OCI-LY7 (cell line): ENCODE measurements around the gene KAT6B. TPM values are rescaled to one million over a fixed set of nuclear protein-coding genes. Genes with fewer than 3 reads are reported as not detected.

Experiments
- BruUV-seq: library from RNA; stranded (reverse); fragments of 400-500 nt; replicated peaks from 2 replicates; lab custom pipeline; 2021; lab: Mats Ljungman, UMichigan
- CTCF ChIA-PET: fragments of 300-600 bp; sonication (Branson Sonifier 250); formaldehyde crosslinking; loops from one replicate; lab custom pipeline; 2022; ENCODE audit warnings: antibody characterized with exemption; ENCODE audit not compliant: unreplicated experiment; lab: Charles Lee
- POLR2A ChIA-PET: fragments of 300-600 bp; sonication (Branson Sonifier 250); formaldehyde crosslinking; loops from one replicate; lab custom pipeline; 2022; ENCODE audit warnings: antibody characterized with exemption; lab: Charles Lee
- DNase-seq: peaks from one replicate; pipeline ENCODE4 v3.0.0-alpha.2; 2015; ENCODE audit warnings: low spot score
- H2AFZ ChIP-seq: fragments of 200-600 bp; sonication (generic), shearing (Covaris generic); 2 replicates; pipeline ENCODE4 v1.6.1; 2014; ENCODE audit warnings: mild to moderate bottlenecking, antibody characterized with exemption, low read length, moderate library complexity
- H3K27ac ChIP-seq: fragments of 200-600 bp; sonication (generic); 2 replicates; pipeline ENCODE4 v1.5.1; 2014; ENCODE audit warnings: mixed run types, low read depth, mild to moderate bottlenecking, moderate library complexity, low read length, inconsistent platforms; ENCODE audit not compliant: poor library complexity, severe bottlenecking
- H3K36me3 ChIP-seq: fragments of 200-600 bp; sonication (generic); 2 replicates; pipeline ENCODE4 v1.6.1; 2014; ENCODE audit warnings: mild to moderate bottlenecking, antibody characterized with exemption, low read length, moderate library complexity, mixed read lengths; ENCODE audit not compliant: insufficient read depth
- H3K4me1 ChIP-seq: fragments of 200-600 bp; sonication (generic); 2 replicates; pipeline ENCODE4 v1.5.1; 2014; ENCODE audit warnings: mild to moderate bottlenecking, low read length; ENCODE audit not compliant: insufficient read depth, poor library complexity, severe bottlenecking
- H3K4me2 ChIP-seq: fragments of 200-600 bp; sonication (generic); 2 replicates; pipeline ENCODE4 v1.6.1; 2014; ENCODE audit warnings: mild to moderate bottlenecking, low read length
- H3K4me3 ChIP-seq: fragments of 200-600 bp; sonication (generic); 2 replicates; pipeline ENCODE4 v1.5.1; 2014; ENCODE audit warnings: mild to moderate bottlenecking, low read depth, low read length; ENCODE audit not compliant: poor library complexity, severe bottlenecking
- H3K79me2 ChIP-seq: fragments of 200-600 bp; sonication (generic); 2 replicates; pipeline ENCODE4 v1.6.1; 2016; ENCODE audit warnings: low read depth, mild to moderate bottlenecking, low read length, moderate library complexity, mixed read lengths; ENCODE audit not compliant: insufficient read depth
- H3K9me2 ChIP-seq: fragments of 200-600 bp; sonication (generic); 2 replicates; pipeline ENCODE4 v1.6.1; 2016; ENCODE audit warnings: mild to moderate bottlenecking, low read length, mixed read lengths; ENCODE audit not compliant: insufficient read depth
- H3K9me3 ChIP-seq: fragments of 200-600 bp; sonication (generic); 2 replicates; pipeline ENCODE4 v1.6.1; 2014; ENCODE audit warnings: mild to moderate bottlenecking, mixed run types, low read length, mixed read lengths
- H4K20me1 ChIP-seq: fragments of 200-600 bp; sonication (generic); 2 replicates; pipeline ENCODE4 v1.6.1; 2014; ENCODE audit warnings: mild to moderate bottlenecking, antibody characterized with exemption, low read length, moderate library complexity, mixed read lengths; ENCODE audit not compliant: insufficient read depth
- EZH2phosphoT487 ChIP-seq: fragments of 200-600 bp; sonication (generic); IDR thresholded peaks from 2 replicates; pipeline ENCODE4 v1.6.1; 2018; ENCODE audit warnings: low read depth, borderline replicate concordance, mild to moderate bottlenecking, mixed run types, antibody characterized with exemption, low read length, moderate library complexity, mixed read lengths
- intact Hi-C: fragments of 100-400 bp; cut with micrococcal nuclease; formaldehyde crosslinking; loops from one replicate; pipeline ENCODE4 v1.10.0; 2022; ENCODE audit not compliant: unreplicated experiment
- total RNA-seq, 2 experiments: library from RNA; depleted of rRNA in 1 of 2; stranded (reverse); fragments of >200 nt in 1 of 2; shearing (Covaris generic) in 1 of 2; gene quantifications; 2 replicates each; pipeline ENCODE4 v1.2.3, GENCODE V29; 2014 to 2022
- TF ChIP-seq, protein P1 (sequence below): fragments of 200-600 bp; sonication (generic); conservative IDR thresholded peaks from 2 replicates; pipeline ENCODE4 v1.5.1; 2014; ENCODE audit warnings: mild to moderate bottlenecking, antibody characterized with exemption, low read length, moderate library complexity, mixed read lengths

KAT6B gene
- total RNA-seq, 2 experiments from 2014 or later = 20.8 to 40.8 TPM

DNA sequence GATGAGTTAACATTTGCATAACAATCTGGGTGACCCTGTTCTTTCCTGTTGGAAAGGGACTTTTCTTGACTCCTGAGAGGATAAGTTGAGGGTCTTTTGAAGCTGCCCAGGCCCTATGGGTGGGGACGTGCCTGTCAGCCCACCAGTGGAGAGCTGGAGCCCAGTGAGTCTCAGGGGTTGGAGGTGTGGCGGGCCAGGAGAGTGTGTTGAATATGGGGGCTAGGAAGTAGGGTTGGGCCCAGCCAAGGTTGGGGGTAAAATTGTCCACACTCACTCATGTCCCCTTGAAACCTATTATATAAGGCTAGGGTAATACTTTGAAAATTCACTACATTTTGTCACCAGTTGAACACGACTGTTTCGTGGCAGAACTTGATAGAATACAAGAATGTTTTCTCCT, 17.9 kb upstream of the KAT6B start:
- Histone ChIP-seq H3K79me2 (no peaks in the 10 kb centered on the region), H3K27ac (no peak overlapping the region), H4K20me1 (no peaks in the 10 kb centered on the region), H2AFZ (no peak overlapping the region), H3K4me2 (no peak overlapping the region), H3K9me3 (0 out of 2 replicates have a peak, but pooled peaks cover 5% of the 10 kb centered on the region), H3K9me2 (no peaks in the 10 kb centered on the region), H3K4me3 (no peak overlapping the region), H3K4me1 (no peaks in the 10 kb centered on the region), H3K36me3 (no peaks in the 10 kb centered on the region)
- CTCF ChIA-PET = no interaction called here
- no peak for DNase-seq
- no TSS peak for BruUV-seq
- POLR2A ChIA-PET = interaction anchor here (0.5 to 0.7 kb wide), 3 partner anchors 42 to 249 kb away, joined by 3 to 5 read pairs (median 5); no protein-coding TSS in a partner anchor
- intact Hi-C loops = no loop called here
- TF ChIP-seq EZH2phosphoT487 = no peak
- TF ChIP-seq, protein P1, sequence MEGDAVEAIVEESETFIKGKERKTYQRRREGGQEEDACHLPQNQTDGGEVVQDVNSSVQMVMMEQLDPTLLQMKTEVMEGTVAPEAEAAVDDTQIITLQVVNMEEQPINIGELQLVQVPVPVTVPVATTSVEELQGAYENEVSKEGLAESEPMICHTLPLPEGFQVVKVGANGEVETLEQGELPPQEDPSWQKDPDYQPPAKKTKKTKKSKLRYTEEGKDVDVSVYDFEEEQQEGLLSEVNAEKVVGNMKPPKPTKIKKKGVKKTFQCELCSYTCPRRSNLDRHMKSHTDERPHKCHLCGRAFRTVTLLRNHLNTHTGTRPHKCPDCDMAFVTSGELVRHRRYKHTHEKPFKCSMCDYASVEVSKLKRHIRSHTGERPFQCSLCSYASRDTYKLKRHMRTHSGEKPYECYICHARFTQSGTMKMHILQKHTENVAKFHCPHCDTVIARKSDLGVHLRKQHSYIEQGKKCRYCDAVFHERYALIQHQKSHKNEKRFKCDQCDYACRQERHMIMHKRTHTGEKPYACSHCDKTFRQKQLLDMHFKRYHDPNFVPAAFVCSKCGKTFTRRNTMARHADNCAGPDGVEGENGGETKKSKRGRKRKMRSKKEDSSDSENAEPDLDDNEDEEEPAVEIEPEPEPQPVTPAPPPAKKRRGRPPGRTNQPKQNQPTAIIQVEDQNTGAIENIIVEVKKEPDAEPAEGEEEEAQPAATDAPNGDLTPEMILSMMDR = no peak

DNA sequence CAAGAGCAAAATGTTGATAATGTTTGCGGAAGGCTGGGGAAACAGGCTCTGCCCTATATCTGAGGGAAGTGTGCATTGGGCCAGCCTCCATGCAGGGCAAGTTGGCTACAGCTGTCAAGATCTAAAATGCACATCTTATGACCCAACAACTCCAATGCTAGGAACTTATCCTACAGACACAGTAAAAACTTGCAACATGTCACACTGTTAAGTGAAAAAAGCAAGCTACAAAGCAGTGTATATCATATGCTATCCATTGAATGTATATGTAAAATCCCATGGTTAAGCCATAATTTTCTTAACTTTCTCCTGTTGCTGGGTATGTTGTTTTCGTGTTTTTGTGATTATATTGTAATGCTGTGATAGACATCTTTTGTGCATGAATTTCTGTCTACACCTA, 16.3 kb upstream of the KAT6B start:
- no peaks in the 10 kb centered on the region for H3K79me2 ChIP-seq
- TF ChIP-seq, protein P1 = no peak
- no peak for TF ChIP-seq EZH2phosphoT487
- H3K4me1 ChIP-seq = no peaks in the 10 kb centered on the region
- BruUV-seq = no TSS peak
- no peak for DNase-seq
- POLR2A ChIA-PET = no interaction called here
- H3K9me2 ChIP-seq = no peaks in the 10 kb centered on the region
- no peak overlapping the region for H3K4me3 ChIP-seq
- no peaks in the 10 kb centered on the region for H4K20me1 ChIP-seq
- 0 out of 2 replicates have a peak, but pooled peaks cover 5% of the 10 kb centered on the region for H3K9me3 ChIP-seq
- H2AFZ ChIP-seq = no peak overlapping the region
- CTCF ChIA-PET = no interaction called here
- intact Hi-C loops = no loop called here
- H3K36me3 ChIP-seq = no peaks in the 10 kb centered on the region
- H3K27ac ChIP-seq = no peak overlapping the region
- no peak overlapping the region for H3K4me2 ChIP-seq

DNA sequence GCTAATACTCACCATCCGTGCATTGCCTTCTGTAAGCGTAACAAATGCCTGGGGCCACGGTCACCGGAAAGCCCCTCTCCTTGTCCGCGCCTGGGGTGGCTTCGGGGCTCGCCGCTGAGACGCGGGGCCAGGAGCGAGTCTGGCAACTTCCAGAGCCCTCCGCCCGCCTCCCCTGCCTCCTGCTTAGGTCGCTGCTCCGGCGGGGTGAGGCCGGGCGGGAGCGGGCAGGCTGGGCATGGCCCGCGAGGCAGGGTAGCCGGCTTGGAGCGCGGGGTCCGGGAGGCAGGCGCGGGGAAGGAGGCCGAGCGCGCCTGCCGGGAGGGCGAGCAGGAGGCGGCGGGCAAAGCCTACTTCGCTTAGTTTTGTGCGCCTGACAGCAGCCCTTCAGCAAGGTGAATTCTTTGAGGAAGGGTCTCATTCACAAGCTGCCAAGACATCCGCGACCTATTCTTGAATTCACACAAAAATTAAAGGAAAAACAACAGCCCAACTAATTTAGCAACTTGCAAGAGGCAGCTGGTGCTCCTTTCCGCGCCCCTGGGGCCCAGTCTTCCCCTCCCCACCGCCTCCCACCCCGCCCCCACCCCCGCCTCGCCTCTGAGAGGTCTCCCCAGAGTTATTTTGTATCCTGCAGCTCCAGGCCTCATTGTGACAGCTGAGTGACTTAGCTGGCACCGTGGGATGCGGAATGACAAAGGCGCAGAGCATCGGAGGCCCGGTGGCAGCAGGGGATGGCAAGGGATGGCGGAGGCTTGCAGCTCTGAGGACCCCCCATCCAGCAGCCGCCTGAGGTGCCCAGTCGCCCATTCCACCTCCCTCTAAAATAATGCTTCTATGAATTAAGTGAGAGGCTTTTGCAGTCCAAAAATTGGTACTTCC, 12.8 kb upstream of the KAT6B start:
- TF ChIP-seq, protein P1 = no peak
- no peak for TF ChIP-seq EZH2phosphoT487
- Histone ChIP-seq H3K4me2 (no peak overlapping the region), H3K36me3 (no peaks in the 10 kb centered on the region), H4K20me1 (no peaks in the 10 kb centered on the region), H3K4me3 (no peak overlapping the region), H2AFZ (no peak overlapping the region), H3K9me2 (no peaks in the 10 kb centered on the region), H3K9me3 (peaks cover 16% of the 10 kb centered on the region), H3K79me2 (no peaks in the 10 kb centered on the region), H3K27ac (no peak overlapping the region), H3K4me1 (no peaks in the 10 kb centered on the region)
- intact Hi-C loops = no loop called here
- DNase-seq = no peak
- no TSS peak for BruUV-seq
- ChIA-PET POLR2A (interaction anchor here (1.3 kb wide), 1 partner anchor 18 kb away, joined by 3 read pairs; no protein-coding TSS in a partner anchor), CTCF (no interaction called here)
